Measurements from ENCODE around the gene UQCR11. TPM values are rescaled to one million over a fixed set of nuclear protein-coding genes. Genes with fewer than 3 reads are reported as not detected.

The UQCR11 gene
- total and polyA plus RNA-seq, 7 donors = 81.1 to 339 (median 158) TPM

DNA sequence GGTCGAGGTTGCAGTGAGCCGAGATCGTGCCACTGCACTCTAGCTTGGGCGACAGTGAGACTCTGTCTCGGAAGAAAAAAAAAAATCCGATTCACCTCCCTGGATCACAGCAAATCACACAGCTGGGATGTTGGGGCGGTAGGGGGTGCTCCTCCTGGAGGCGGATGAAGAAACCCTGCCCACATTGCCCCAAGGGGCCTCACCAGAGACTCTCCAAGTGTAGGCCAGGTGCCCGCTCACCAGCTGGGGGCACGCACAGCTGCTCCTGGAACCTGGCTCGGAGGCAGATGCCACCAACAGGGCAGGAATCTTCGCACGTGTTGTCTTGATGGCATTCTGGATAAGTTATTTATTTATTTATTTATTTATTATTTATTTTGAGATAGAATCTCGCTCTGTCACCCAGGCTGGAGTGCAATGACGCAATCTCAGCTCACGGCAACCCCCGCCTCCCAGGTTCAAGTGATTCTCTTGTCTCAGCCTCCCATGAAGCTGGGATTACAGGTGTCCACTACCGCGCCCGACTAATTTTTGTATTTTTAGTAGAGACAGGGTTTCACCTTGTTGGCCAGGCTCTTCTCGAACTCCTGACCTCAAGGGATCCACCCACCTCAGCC is 3.1 kb downstream of the UQCR11 start:
- no peak for DNase-seq
- Histone ChIP-seq H3K4me1 (peaks cover 0 to 43% (median 36%) of the 10 kb centered on the region in 4 donors), H3K27me3 (no peaks in the 10 kb centered on the region), H3K27ac (no peak overlapping the region), H3K9me3 (no peaks in the 10 kb centered on the region), H3K36me3 (peaks cover 9 to 37% (median 24%) of the 10 kb centered on the region in 4 donors), H3K4me3 (no peak overlapping the region)
- TF ChIP-seq EP300 (IDR thresholded peaks at IDR 0.05) (no peak), POLR2A (IDR thresholded peaks at IDR 0.05) (no peak), POLR2AphosphoS5 (IDR thresholded peaks at IDR 0.05) (no peak)
- TF ChIP-seq, protein P1, sequence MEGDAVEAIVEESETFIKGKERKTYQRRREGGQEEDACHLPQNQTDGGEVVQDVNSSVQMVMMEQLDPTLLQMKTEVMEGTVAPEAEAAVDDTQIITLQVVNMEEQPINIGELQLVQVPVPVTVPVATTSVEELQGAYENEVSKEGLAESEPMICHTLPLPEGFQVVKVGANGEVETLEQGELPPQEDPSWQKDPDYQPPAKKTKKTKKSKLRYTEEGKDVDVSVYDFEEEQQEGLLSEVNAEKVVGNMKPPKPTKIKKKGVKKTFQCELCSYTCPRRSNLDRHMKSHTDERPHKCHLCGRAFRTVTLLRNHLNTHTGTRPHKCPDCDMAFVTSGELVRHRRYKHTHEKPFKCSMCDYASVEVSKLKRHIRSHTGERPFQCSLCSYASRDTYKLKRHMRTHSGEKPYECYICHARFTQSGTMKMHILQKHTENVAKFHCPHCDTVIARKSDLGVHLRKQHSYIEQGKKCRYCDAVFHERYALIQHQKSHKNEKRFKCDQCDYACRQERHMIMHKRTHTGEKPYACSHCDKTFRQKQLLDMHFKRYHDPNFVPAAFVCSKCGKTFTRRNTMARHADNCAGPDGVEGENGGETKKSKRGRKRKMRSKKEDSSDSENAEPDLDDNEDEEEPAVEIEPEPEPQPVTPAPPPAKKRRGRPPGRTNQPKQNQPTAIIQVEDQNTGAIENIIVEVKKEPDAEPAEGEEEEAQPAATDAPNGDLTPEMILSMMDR (IDR thresholded peaks at IDR 0.05) = no peak
- intact Hi-C loops (cut with DNase I) = no loop called here
- WGBS, 2 donors = 94 to 96% methylated on average over 21 of the region's 21 CpGs

DNA sequence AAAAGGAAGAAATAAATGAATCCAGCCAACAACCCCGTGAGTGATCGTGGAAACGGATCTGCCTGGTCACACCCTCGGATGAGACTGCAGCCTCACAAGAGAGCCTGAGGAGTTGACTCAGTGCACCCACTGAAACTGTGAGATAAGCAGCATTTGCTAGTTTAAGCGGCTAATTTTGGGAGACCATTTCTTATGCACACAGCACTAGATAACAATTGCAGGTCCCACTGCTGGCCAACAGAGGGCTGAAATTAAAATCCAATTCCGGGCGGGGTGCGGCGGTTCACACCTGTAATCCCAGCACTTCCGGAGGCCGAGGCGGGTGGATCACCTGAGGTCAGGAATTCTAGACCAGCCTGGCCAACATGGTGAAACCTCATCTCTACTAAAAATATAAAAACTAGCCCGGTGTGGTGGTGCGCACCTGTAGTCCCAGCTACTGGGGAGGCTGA is 3.6 kb downstream of the UQCR11 start:
- intact Hi-C loops (cut with DNase I) = no loop called here
- TF ChIP-seq POLR2A (IDR thresholded peaks at IDR 0.05) (no peak), POLR2AphosphoS5 (IDR thresholded peaks at IDR 0.05) (no peak), EP300 (IDR thresholded peaks at IDR 0.05) (no peak)
- TF ChIP-seq, protein P1 (IDR thresholded peaks at IDR 0.05) = no peak
- no peak overlapping the region for H3K4me3 ChIP-seq
- H3K9me3 ChIP-seq = no peaks in the 10 kb centered on the region
- H3K36me3 ChIP-seq = peaks cover 11 to 43% (median 28%) of the 10 kb centered on the region in 4 donors
- WGBS, 2 donors = 81 to 90% methylated on average over 14 of the region's 14 CpGs
- peaks cover 0 to 41% (median 34%) of the 10 kb centered on the region in 4 donors for H3K4me1 ChIP-seq
- H3K27me3 ChIP-seq = no peaks in the 10 kb centered on the region
- no peak overlapping the region for H3K27ac ChIP-seq
- DNase-seq = no peak

DNA sequence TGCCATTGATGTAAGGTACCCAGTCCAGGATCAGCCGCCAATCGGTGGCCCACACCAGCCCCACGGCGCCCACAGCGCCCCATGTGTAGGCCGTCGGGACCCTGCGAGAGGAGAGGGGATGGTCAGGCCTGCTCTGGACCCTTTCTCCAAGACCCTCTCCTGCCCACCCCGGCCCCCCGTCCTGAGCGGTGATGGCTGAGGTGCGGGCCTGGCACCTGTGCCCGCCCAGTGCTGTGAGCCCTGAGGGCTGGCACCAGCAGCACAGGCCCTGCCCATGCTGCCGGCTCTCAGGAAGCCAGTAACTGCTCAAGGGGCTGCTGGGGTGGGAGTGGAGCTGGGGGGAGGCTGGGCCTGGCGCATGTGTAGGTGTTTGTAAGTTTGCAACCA is 5.8 kb downstream of the UQCR11 start:
- Histone ChIP-seq H3K9me3 (no peaks in the 10 kb centered on the region), H3K27ac (no peak overlapping the region), H3K4me3 (no peak overlapping the region), H3K36me3 (peaks cover 11 to 60% (median 33%) of the 10 kb centered on the region in 4 donors), H3K4me1 (peaks cover 0 to 29% (median 22%) of the 10 kb centered on the region in 4 donors), H3K27me3 (no peaks in the 10 kb centered on the region)
- DNase-seq = no peak
- intact Hi-C loops (cut with DNase I) = no loop called here
- WGBS, 2 donors = 95% methylated on average over 15 of the region's 15 CpGs
- TF ChIP-seq POLR2A (IDR thresholded peaks at IDR 0.05) (no peak), POLR2AphosphoS5 (IDR thresholded peaks at IDR 0.05) (no peak), EP300 (IDR thresholded peaks at IDR 0.05) (no peak)
- TF ChIP-seq, protein P1 (IDR thresholded peaks at IDR 0.05) = no peak

DNA sequence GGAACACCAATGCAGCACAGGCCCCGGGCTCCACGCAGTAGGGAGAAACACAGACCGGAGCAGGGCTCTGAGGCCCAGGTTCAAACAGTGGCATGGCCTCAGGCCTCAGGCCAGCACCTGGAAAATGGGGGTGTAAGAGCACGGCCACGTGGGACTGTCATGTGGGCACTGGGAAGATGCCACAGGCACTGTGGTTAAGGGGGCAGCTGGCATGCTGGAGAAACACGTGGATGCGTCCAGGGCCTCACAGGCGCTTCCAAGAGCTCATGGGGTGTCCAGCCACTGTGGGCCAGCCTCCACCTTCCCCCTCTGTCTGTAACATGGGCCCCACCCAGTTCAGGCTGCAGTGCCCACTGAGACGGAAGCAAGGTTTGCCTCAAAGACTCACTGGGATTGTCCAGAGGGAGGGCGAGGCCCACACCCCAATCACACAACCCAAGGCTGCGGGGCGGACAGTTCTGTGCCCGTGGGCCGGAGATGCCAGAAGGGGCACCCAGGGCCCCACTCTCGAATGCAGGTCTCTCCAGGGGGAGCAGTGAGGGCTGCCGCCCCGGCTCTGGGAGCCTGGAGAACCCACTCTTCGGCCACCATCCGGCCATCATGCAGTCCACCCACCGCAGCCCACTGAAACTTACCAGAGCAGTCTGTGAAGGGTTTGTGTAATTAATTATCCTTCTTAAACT is 6.3 kb downstream of the UQCR11 start:
- no peaks in the 10 kb centered on the region for H3K27me3 ChIP-seq
- TF ChIP-seq EP300 (IDR thresholded peaks at IDR 0.05) (no peak), POLR2AphosphoS5 (IDR thresholded peaks at IDR 0.05) (no peak), POLR2A (IDR thresholded peaks at IDR 0.05) (no peak)
- TF ChIP-seq, protein P1 (IDR thresholded peaks at IDR 0.05) = no peak
- 91 to 93% methylated on average over 20 of the region's 20 CpGs for WGBS, 2 donors
- H3K4me3 ChIP-seq = no peak overlapping the region
- H3K9me3 ChIP-seq = no peaks in the 10 kb centered on the region
- H3K36me3 ChIP-seq = peaks cover 11 to 60% (median 33%) of the 10 kb centered on the region in 4 donors
- no peak for DNase-seq
- peaks cover 0 to 23% (median 17%) of the 10 kb centered on the region in 4 donors for H3K4me1 ChIP-seq
- no peak overlapping the region for H3K27ac ChIP-seq
- intact Hi-C loops (cut with DNase I) = no loop called here

Data from sigmoid colon (tissue), 7 donors.